Esophagus muscularis mucosa (tissue), 4 donors: ENCODE results near the gene KCNJ16.

ENCODE experiments used
- CTCF ChIP-seq, 3 experiments: fragments of 200-600 bp in 2 of 3; fragments of 450-650 bp in 1 of 3; sonication (generic) in 2 of 3; IDR thresholded peaks; one replicate each; pipeline ENCODE4 v1.5.1; 2017 to 2019; ENCODE audit warnings: antibody characterized with exemption in 3 of 3, mild to moderate bottlenecking in 2 of 3, moderate library complexity in 1 of 3
- EP300 ChIP-seq: sonication (generic); formaldehyde crosslinking; IDR thresholded peaks from one replicate; pipeline ENCODE4 v1.6.1; 2017; ENCODE audit warnings: antibody characterized with exemption
- POLR2A ChIP-seq: fragments of 450-650 bp; IDR thresholded peaks from one replicate; pipeline ENCODE4 v1.6.1; 2017; ENCODE audit warnings: antibody characterized with exemption, moderate library complexity, mild to moderate bottlenecking, low read depth
- POLR2AphosphoS5 ChIP-seq, 2 donors: sonication (generic); formaldehyde crosslinking; IDR thresholded peaks; one replicate each; pipeline ENCODE4 v1.6.1; 2017; ENCODE audit warnings: antibody characterized with exemption in 2 of 2

- TF ChIP-seq CTCF (IDR thresholded peaks at IDR 0.05) (no peak), POLR2A (no peak), POLR2AphosphoS5 (IDR thresholded peaks at IDR 0.05) (no peak), EP300 (no peak)
Observed at GRCh38 chr17:70059649-70060048, 15.4 kb upstream of the KCNJ16 start.
